H1 (cell line): Measurements from ENCODE around the gene MUC2.

Source experiments
- EGR1 ChIP-seq: IDR thresholded peaks from 2 replicates; pipeline ENCODE4 v1.6.1; 2011; ENCODE audit warnings: low read depth, low read length, borderline replicate concordance
- EZH2 ChIP-seq: fragments of 200-600 bp; sonication (generic); IDR thresholded peaks from 2 replicates; pipeline ENCODE4 v1.7.1; 2012; ENCODE audit warnings: low read depth, mild to moderate bottlenecking, moderate library complexity, low read length, inconsistent platforms; ENCODE audit not compliant: severe bottlenecking
- JUND ChIP-seq: IDR thresholded peaks from 2 replicates; pipeline ENCODE4 v1.6.1; 2011; ENCODE audit warnings: mild to moderate bottlenecking, improper control_type of control experiment, low read length
- KDM1A ChIP-seq: fragments of 200-600, 300-600 bp; sonication (generic); IDR thresholded peaks from 2 replicates; pipeline ENCODE4 v1.7.1; 2016; ENCODE audit warnings: mild to moderate bottlenecking, low read length, borderline replicate concordance
- POLR2A ChIP-seq, 2 experiments: IDR thresholded peaks; 1 replicate in 1 of 2; 2 replicates in 1 of 2; pipeline ENCODE4 v1.6.1; 2011; ENCODE audit warnings: low read depth in 2 of 2, low read length in 2 of 2, mild to moderate bottlenecking in 2 of 2; ENCODE audit errors: control extremely low read depth in 1 of 2
- POLR2AphosphoS5 ChIP-seq: IDR thresholded peaks from 2 replicates; pipeline ENCODE4 v1.6.1; 2011; ENCODE audit warnings: low read depth, low read length
- SUZ12 ChIP-seq: fragments of 200-600 bp; sonication (generic); IDR thresholded peaks from 2 replicates; pipeline ENCODE4 v1.6.1; 2012; ENCODE audit warnings: mild to moderate bottlenecking, inconsistent platforms, low read length, moderate library complexity, mixed read lengths
- YY1 ChIP-seq: IDR thresholded peaks from 2 replicates; pipeline ENCODE4 v1.6.1; 2011; ENCODE audit warnings: low read depth, mild to moderate bottlenecking, low read length

DNA sequence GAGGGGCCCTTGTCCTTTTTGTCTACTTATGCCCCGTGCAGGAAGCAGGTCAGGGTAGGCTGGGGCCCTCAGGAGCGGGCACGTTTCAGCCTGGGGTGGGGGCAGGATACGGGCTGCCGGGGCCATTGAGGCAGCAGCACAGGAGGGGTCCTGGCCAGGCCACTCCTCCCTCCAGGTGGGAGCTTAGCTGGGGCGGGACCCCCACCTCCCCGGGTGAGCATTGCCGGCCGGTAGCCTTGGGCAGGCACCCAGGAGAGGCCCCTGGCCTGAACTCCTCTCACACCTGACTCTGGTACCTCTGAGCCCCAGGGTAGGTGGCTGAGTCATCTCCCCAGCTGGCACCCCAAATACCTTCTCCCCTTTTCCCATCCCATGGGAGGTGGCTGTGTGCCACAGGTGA is 33.2 kb upstream of the MUC2 start:
- no peak for TF ChIP-seq SUZ12
- no peak for TF ChIP-seq POLR2AphosphoS5
- TF ChIP-seq JUND, result no peak
- TF ChIP-seq POLR2A (IDR thresholded peaks at IDR 0.05; ENCODE audit: control extremely low read depth in 1 of 2, low read depth in 2 of 2, low read length in 2 of 2), result no peak
- no peak for TF ChIP-seq YY1
- TF ChIP-seq KDM1A, result no peak
- no peak for TF ChIP-seq EZH2
- no peak for TF ChIP-seq EGR1
